ENCODE data around the gene TRPM7.

The TRPM7 gene

DNA sequence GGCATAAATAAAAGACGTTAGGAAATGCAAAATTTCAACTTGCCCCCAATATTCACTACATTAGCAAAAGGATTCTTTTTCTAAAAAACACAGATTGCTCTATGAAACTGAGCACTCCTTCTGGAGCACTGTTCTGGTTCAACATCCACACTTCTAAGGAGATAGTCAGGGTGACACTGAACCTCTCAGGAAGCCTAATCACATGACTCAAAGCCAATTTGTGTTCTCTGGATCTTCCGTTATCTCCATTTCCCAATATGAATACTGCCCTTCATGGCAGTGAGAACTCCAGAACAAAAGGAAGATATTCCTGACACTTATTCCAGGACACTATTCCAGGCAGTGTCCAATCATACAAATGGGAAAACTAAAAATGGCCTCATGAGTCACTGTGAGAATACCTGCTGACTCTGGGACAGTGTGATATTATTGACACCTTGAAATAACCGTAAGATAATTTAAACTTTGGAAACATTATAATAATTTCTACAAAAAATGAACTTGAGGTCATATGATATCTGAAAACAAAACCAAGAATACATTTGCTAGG lies 21.4 kb upstream of the TRPM7 start:
- no peak for DNase-seq (ENCODE audit: low read depth in 1 of 2, low spot score in 1 of 2)
- Histone ChIP-seq H3K27ac (replicated peaks) (no peak overlapping the region), H3K4me3 (replicated peaks; ENCODE audit: insufficient read depth, low read length) (no peak overlapping the region), H3K27me3 (ENCODE audit: insufficient read depth, poor library complexity, severe bottlenecking) (no peaks in the 10 kb centered on the region)
- no peak for TF ChIP-seq CTCF (IDR thresholded peaks at IDR 0.05; ENCODE audit: insufficient read depth, low read length)
- TF ChIP-seq SPI1 (IDR thresholded peaks at IDR 0.05; ENCODE audit: borderline replicate concordance, low read depth): no peak
- TF ChIP-seq, protein P1, sequence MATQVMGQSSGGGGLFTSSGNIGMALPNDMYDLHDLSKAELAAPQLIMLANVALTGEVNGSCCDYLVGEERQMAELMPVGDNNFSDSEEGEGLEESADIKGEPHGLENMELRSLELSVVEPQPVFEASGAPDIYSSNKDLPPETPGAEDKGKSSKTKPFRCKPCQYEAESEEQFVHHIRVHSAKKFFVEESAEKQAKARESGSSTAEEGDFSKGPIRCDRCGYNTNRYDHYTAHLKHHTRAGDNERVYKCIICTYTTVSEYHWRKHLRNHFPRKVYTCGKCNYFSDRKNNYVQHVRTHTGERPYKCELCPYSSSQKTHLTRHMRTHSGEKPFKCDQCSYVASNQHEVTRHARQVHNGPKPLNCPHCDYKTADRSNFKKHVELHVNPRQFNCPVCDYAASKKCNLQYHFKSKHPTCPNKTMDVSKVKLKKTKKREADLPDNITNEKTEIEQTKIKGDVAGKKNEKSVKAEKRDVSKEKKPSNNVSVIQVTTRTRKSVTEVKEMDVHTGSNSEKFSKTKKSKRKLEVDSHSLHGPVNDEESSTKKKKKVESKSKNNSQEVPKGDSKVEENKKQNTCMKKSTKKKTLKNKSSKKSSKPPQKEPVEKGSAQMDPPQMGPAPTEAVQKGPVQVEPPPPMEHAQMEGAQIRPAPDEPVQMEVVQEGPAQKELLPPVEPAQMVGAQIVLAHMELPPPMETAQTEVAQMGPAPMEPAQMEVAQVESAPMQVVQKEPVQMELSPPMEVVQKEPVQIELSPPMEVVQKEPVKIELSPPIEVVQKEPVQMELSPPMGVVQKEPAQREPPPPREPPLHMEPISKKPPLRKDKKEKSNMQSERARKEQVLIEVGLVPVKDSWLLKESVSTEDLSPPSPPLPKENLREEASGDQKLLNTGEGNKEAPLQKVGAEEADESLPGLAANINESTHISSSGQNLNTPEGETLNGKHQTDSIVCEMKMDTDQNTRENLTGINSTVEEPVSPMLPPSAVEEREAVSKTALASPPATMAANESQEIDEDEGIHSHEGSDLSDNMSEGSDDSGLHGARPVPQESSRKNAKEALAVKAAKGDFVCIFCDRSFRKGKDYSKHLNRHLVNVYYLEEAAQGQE (IDR thresholded peaks at IDR 0.05; ENCODE audit: insufficient replicate concordance, low read depth): no peak
- TF ChIP-seq GABPA (IDR thresholded peaks at IDR 0.05; ENCODE audit: low read depth): no peak

DNA sequence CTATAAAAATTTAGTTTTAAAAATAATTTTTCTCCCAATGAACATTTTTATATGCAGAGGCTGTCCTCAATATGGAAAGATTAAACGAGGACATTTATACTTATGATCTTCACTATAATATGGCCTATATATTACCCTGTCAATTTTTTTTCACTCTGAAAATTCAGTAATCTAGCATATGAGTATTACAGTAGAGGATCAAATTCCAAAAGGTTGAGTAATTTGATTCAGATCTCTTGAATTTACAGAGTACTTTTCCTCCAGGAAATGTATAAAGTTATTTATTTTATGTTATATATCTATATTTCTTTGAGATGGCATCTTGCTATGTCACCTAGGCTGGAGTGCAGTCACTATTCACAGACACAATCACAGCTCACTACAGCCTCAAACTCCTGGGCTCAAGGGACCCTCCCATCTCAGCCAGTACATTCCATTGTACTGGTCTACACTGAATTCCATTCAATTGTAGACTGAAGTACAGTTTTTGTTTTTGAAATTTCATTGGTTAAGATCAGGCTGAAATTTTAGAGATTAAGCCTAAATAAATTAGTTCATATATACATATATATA lies 16.3 kb upstream of the TRPM7 start:
- Histone ChIP-seq H3K27me3 (ENCODE audit: insufficient read depth, poor library complexity, severe bottlenecking) (no peaks in the 10 kb centered on the region), H3K4me3 (replicated peaks; ENCODE audit: insufficient read depth, low read length) (no peak overlapping the region), H3K27ac (replicated peaks) (no peak overlapping the region)
- TF ChIP-seq, protein P1 (IDR thresholded peaks at IDR 0.05; ENCODE audit: insufficient replicate concordance, low read depth): no peak
- TF ChIP-seq SPI1 (IDR thresholded peaks at IDR 0.05; ENCODE audit: borderline replicate concordance, low read depth): no peak
- TF ChIP-seq CTCF (IDR thresholded peaks at IDR 0.05; ENCODE audit: insufficient read depth, low read length): no peak
- no peak for TF ChIP-seq POLR2AphosphoS5 (IDR thresholded peaks at IDR 0.05; ENCODE audit: low read depth)
- no peak for TF ChIP-seq GABPA (IDR thresholded peaks at IDR 0.05; ENCODE audit: low read depth)
- no peak for DNase-seq (ENCODE audit: low read depth in 1 of 2, low spot score in 1 of 2)

DNA sequence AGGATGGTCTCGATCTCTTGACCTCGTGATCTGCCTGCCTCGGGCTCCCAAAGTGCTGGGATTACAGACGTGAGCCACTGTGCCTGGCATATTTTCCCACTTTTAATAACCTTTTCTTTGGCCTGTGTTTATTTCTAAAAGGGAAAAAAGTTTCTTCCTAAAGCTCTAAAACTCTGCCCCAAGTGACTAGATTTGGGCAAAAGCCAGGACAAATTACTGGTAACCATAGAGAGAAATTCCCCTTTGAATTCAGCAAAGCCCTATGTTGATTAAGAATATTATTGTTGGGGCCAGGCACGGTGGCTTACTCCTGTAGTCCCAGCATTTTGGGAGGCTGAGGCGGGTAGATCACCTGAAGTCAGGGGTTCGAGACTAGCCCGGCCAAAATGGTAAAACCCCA lies 11.5 kb upstream of the TRPM7 start:
- no peak for TF ChIP-seq CTCF (IDR thresholded peaks at IDR 0.05; ENCODE audit: insufficient read depth, low read length)
- no peak for TF ChIP-seq SPI1 (IDR thresholded peaks at IDR 0.05; ENCODE audit: borderline replicate concordance, low read depth)
- no peak for TF ChIP-seq POLR2AphosphoS5 (IDR thresholded peaks at IDR 0.05; ENCODE audit: low read depth)
- TF ChIP-seq, protein P1 (IDR thresholded peaks at IDR 0.05; ENCODE audit: insufficient replicate concordance, low read depth): no peak
- TF ChIP-seq GABPA (IDR thresholded peaks at IDR 0.05; ENCODE audit: low read depth): no peak
- DNase-seq (ENCODE audit: low read depth in 1 of 2, low spot score in 1 of 2): no peak

More for the DNA sequence above, 11.5 kb upstream of the TRPM7 start:
- Histone ChIP-seq H3K27ac (replicated peaks) (no peak overlapping the region), H3K4me3 (replicated peaks; ENCODE audit: insufficient read depth, low read length) (no peak overlapping the region), H3K27me3 (ENCODE audit: insufficient read depth, poor library complexity, severe bottlenecking) (no peaks in the 10 kb centered on the region)
